Measurements from ENCODE around the gene BSG.

The BSG gene

GRCh38 chr19:540867-541637 lies 31.3 kb upstream of the BSG start:
- no peak for DNase-seq (ENCODE audit: low read depth in 2 of 2)

- DNase-seq (ENCODE audit: low read depth in 2 of 2) = no peak
Observed at GRCh38 chr19:541699-542098, 30.7 kb upstream of the BSG start.

- no peak for DNase-seq (ENCODE audit: low read depth in 2 of 2)
Observed at GRCh38 chr19:542173-542866, 30.1 kb upstream of the BSG start.

GRCh38 chr19:543910-544608 lies 28.3 kb upstream of the BSG start, which contains the start of gene GZMM:
TSS of gene GZMM (plus strand) at chr19:544053. CDS start at chr19:544072, 19 bp downstream.
- peak; percentile 60 to 68 for DNase-seq (ENCODE audit: low read depth in 2 of 2)

- no peak for DNase-seq (ENCODE audit: low read depth in 2 of 2)
Observed at GRCh38 chr19:547117-547516, 25.3 kb upstream of the BSG start.

GRCh38 chr19:547836-548720 lies 24.3 kb upstream of the BSG start:
- no peak for DNase-seq (ENCODE audit: low read depth in 2 of 2)

GRCh38 chr19:548886-549830 lies 23.2 kb upstream of the BSG start:
- DNase-seq (ENCODE audit: low read depth in 2 of 2) = no peak

GRCh38 chr19:554817-555216 lies 17.6 kb upstream of the BSG start:
- DNase-seq (ENCODE audit: low read depth in 2 of 2) = no peak

- DNase-seq (ENCODE audit: low read depth in 2 of 2) = no peak
Observed at GRCh38 chr19:555474-555808, 17.0 kb upstream of the BSG start.

- no peak for DNase-seq (ENCODE audit: low read depth in 2 of 2)
Observed at GRCh38 chr19:556611-557382, 15.6 kb upstream of the BSG start.

GRCh38 chr19:558770-559439 lies 13.5 kb upstream of the BSG start:
- no peak for DNase-seq (ENCODE audit: low read depth in 2 of 2)

GRCh38 chr19:560121-560520 lies 12.3 kb upstream of the BSG start:
- DNase-seq (ENCODE audit: low read depth in 2 of 2) = no peak

GRCh38 chr19:566403-566802 lies 6.0 kb upstream of the BSG start:
- no peak for DNase-seq (ENCODE audit: low read depth in 2 of 2)

- no peak for DNase-seq (ENCODE audit: low read depth in 2 of 2)
Observed at GRCh38 chr19:566844-567243, 5.6 kb upstream of the BSG start.

GRCh38 chr19:567296-567900 lies 5.0 kb upstream of the BSG start:
- no peak for DNase-seq (ENCODE audit: low read depth in 2 of 2)

- DNase-seq (ENCODE audit: low read depth in 2 of 2) = no peak
Observed at GRCh38 chr19:570251-570686, 2.1 kb upstream of the BSG start.

- peak in 1 of 2 donors; percentile 40 for DNase-seq (ENCODE audit: low read depth in 2 of 2)
Observed at GRCh38 chr19:570937-571565, 1.3 kb upstream of the BSG start.

GRCh38 chr19:571566-571974 lies 826 bp upstream of the BSG start:
- DNase-seq (ENCODE audit: low read depth in 2 of 2) = no peak

All from stimulated activated CD8-positive, alpha-beta memory T cell treated with anti-CD3 and anti-CD28 coated beads, Interleukin-2, amount 100 ng/mL, for 48 hours (primary cell).